ENCODE data around the gene SEZ6L2. TPM values are rescaled to one million over a fixed set of nuclear protein-coding genes. Genes with fewer than 3 reads are reported as not detected.

Gene SEZ6L2
- total and polyA plus RNA-seq, 2 of the 13 experiments (the other 11 are each of a cell fraction or from before 2014, with no cell fraction given), result 14.9 to 16.9 TPM

GRCh38 chr16:29891525-29892457, 7.6 kb downstream of the SEZ6L2 start (continued):
- TF ChIP-seq ZNF280D (CRISPR knock-in tag; IDR thresholded peaks at IDR 0.05) (no peak), BATF2 (CRISPR knock-in tag; IDR thresholded peaks at IDR 0.05) (no peak), XRCC5 (optimal IDR thresholded peaks at IDR 0.05; ENCODE audit: low read length) (no peak), ZZZ3 (CRISPR knock-in tag; IDR thresholded peaks at IDR 0.05; ENCODE audit: borderline replicate concordance) (no peak), ZNF274 (CRISPR knock-in tag; IDR thresholded peaks at IDR 0.05) (no peak), ZNF432 (CRISPR knock-in tag; IDR thresholded peaks at IDR 0.05; ENCODE audit: borderline replicate concordance) (no peak), ZNF839 (CRISPR knock-in tag; IDR thresholded peaks at IDR 0.05; ENCODE audit: borderline replicate concordance) (no peak), TRIM24 (CRISPR knock-in tag; IDR thresholded peaks at IDR 0.05) (no peak), ZNF180 (CRISPR knock-in tag; IDR thresholded peaks at IDR 0.05; ENCODE audit: borderline replicate concordance, low read depth) (no peak), EP300 (IDR thresholded peaks at IDR 0.05; ENCODE audit: low read depth in 2 of 2, low read length in 2 of 2) (peak; percentile 62 to 75; a peak in 2 of 4 replicates), EP300 (CRISPR knock-in tag; IDR thresholded peaks at IDR 0.05; ENCODE audit: borderline replicate concordance) (peak; percentile 64; the same call in 1 of the 2 replicates), HNRNPL (IDR thresholded peaks at IDR 0.05; ENCODE audit: low read depth, low read length) (no peak), GLI4 (CRISPR knock-in tag; IDR thresholded peaks at IDR 0.05; ENCODE audit: borderline replicate concordance) (no peak), ZBTB42 (CRISPR knock-in tag; IDR thresholded peaks at IDR 0.05) (no peak), ZNF20 (CRISPR knock-in tag; IDR thresholded peaks at IDR 0.05) (no peak), CBX1 (IDR thresholded peaks at IDR 0.05; ENCODE audit: low read depth) (no peak), ZNF350 (CRISPR knock-in tag; IDR thresholded peaks at IDR 0.05; ENCODE audit: borderline replicate concordance, low read depth) (no peak), ATM (IDR thresholded peaks at IDR 0.05; ENCODE audit: borderline replicate concordance) (no peak), ONECUT2 (CRISPR knock-in tag; IDR thresholded peaks at IDR 0.05) (no peak), ZC3H13 (CRISPR knock-in tag; IDR thresholded peaks at IDR 0.05) (no peak), MLXIP (CRISPR knock-in tag; IDR thresholded peaks at IDR 0.05; ENCODE audit: borderline replicate concordance) (no peak), ZNF768 (CRISPR knock-in tag; IDR thresholded peaks at IDR 0.05) (no peak), HNF4A (CRISPR knock-in tag; IDR thresholded peaks at IDR 0.05) (peak; percentile 92), ZNF264 (CRISPR knock-in tag; IDR thresholded peaks at IDR 0.05) (0 out of 2 replicates have a peak, but pooled peaks have one; percentile 43)

Data from HepG2 (cell line).